Psoas muscle (tissue), 8 donors: ENCODE results near the gene DAB2IP. TPM values are rescaled to one million over a fixed set of nuclear protein-coding genes. Genes with fewer than 3 reads are reported as not detected.

Experiments used
- ATAC-seq, 4 donors: fragments of 200-7000 bp; cut with Tn5 transposase; one replicate each; pipeline ENCODE4 v1.9.1; 2020; ENCODE audit warnings: moderate library complexity in 3 of 4, mild to moderate bottlenecking in 2 of 4
- DNase-seq, 2 donors: peaks; one replicate each; pipeline ENCODE4 v3.0.0-alpha.2; 2020
- H3K27ac ChIP-seq: fragments of 200-600 bp; one replicate; pipeline ENCODE4 v1.8.0; 2022
- H3K27me3 ChIP-seq, 3 donors: fragments of 200-600 bp in 1 of 3; one replicate each; pipeline versions ENCODE4 v1.6.1 to v1.8.0; 2013 to 2022; ENCODE audit warnings: low read length in 2 of 3, mild to moderate bottlenecking in 2 of 3, moderate library complexity in 1 of 3; ENCODE audit not compliant: insufficient read depth in 3 of 3
- H3K36me3 ChIP-seq, 2 donors: fragments of 200-600 bp in 1 of 2; one replicate each; pipeline versions ENCODE4 v1.6.1 to v1.8.0; 2013 to 2022; ENCODE audit warnings: low read depth in 1 of 2, mild to moderate bottlenecking in 1 of 2, moderate library complexity in 1 of 2; ENCODE audit not compliant: insufficient read depth in 1 of 2
- H3K4me1 ChIP-seq: fragments of 200-600 bp; one replicate; pipeline ENCODE4 v1.8.0; 2022
- H3K4me3 ChIP-seq: fragments of 200-600 bp; one replicate; pipeline ENCODE4 v1.8.0; 2022; ENCODE audit warnings: mild to moderate bottlenecking
- H3K9me3 ChIP-seq: fragments of 200-600 bp; one replicate; pipeline ENCODE4 v1.8.0; 2022
- CTCF ChIP-seq: fragments of 200-600 bp; IDR thresholded peaks from one replicate; pipeline ENCODE4 v1.8.0; 2022; ENCODE audit warnings: antibody characterized with exemption
- WGBS, 3 donors: extraction: QIAGEN DNeasy Blood & Tissue Kit; methylation state at CpG; one replicate each; pipeline versions ENCODE4 v1.1.6 to v1.1.7; 2013; 5-methylcytosine and 5-hydroxymethylcytosine counted together
- intact Hi-C, 2 donors: fragments of 100-400 bp; cut with DNase I; formaldehyde crosslinking; loops; one replicate each; pipeline versions ENCODE4 v1.11.0 to v1.14.2; 2022
- polyA plus RNA-seq, 3 donors: library from polyadenylated mRNA; stranded (reverse); fragments of 200-250 nt; gene quantifications; one replicate each; pipeline ENCODE4 v1.2.3, GENCODE V29; 2013
- total RNA-seq, 4 donors: library from RNA; stranded (reverse); fragmentation: NEBNext Ultra II Directional in 2 of 4; extraction: Animal tissue kit (Norgen Biotek cat#: 25700) in 2 of 4; gene quantifications; one replicate each; pipeline versions ENCODE4 v1.2.1 to v1.2.4, GENCODE V29; 2021 to 2023
- donor health status: healthy with polysubstance abuse.
- donor health status: DM: no; HTN: no; CAD: no; lungs with moderate emphysema.
- donor health status: Bipolar disorder and iron deficiency.
- donor health status: healthy.
- donor health status: DM: yes; HTN: yes; CAD: no.
- donor health status: DM: no; HTN: no; CAD: no.
- donor health status: DM: no; HTN: no; CAD: no.
- donor health status: DM: yes; HTN: yes; CAD: no.

The DAB2IP gene
- total and polyA plus RNA-seq, 7 donors: 14.1 to 66.2 (median 33.4) TPM

GRCh38 chr9:121686930-121687541, 35.6 kb downstream of the DAB2IP start:
- peak; percentile 76 to 89 (median 80) for ATAC-seq
- intact Hi-C loops: loop anchor here in 1 of 2 donors (5.0 kb wide), 1 partner anchor 305 kb away; no protein-coding TSS in a partner anchor
- 58 to 73% (median 66%) methylated on average over 3 of the region's 3 CpGs for WGBS, 3 donors
- peaks cover 0 to 3% of the 10 kb centered on the region in 2 donors for H3K36me3 ChIP-seq
- no peak overlapping the region for H3K4me3 ChIP-seq
- peaks cover 16% of the 10 kb centered on the region for H3K4me1 ChIP-seq
- DNase-seq: peak; percentile 81 to 88
- H3K27ac ChIP-seq: peak overlapping the region; percentile 47
- H3K9me3 ChIP-seq: no peaks in the 10 kb centered on the region
- peak; percentile 79 for TF ChIP-seq CTCF
- no peaks in the 10 kb centered on the region for H3K27me3 ChIP-seq

DNA sequence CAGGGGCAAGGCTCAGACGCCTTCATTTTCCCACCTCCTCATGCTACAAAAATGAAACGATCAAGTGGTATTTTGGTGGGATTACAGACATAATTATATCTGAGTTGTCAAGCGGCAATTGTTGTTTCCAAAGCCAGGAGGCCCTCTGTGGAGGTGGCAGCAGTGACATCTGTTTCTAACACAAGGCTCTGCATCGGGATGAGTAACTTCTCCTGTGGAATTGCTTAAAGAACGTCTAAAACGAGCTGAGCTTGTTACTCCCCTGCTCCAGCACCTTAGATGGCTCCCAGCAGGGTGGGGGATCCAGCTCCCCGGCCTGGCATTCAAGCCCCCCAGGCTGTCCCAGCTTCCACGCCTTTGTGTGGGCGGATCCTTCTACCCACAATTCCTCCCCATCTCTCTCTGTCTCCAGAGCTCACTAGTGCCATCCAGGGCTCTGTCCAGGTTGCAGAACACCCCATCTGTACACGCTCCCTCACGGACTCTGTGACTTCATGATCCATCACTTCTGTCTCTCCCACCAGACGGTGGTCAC, 36.8 kb downstream of the DAB2IP start:
- no peak for TF ChIP-seq CTCF
- Histone ChIP-seq H3K4me1 (peaks cover 28% of the 10 kb centered on the region), H3K27ac (no peak overlapping the region), H3K9me3 (no peaks in the 10 kb centered on the region), H3K36me3 (no peaks in the 10 kb centered on the region), H3K27me3 (no peaks in the 10 kb centered on the region), H3K4me3 (no peak overlapping the region)
- intact Hi-C loops: loop anchor here in 1 of 2 donors (5.0 kb wide), 1 partner anchor 304 kb away; no protein-coding TSS in a partner anchor
- DNase-seq: peak in 1 of 2 donors; percentile 11
- WGBS, 3 donors: 82 to 83% (median 82%) methylated on average over 12 of the region's 12 CpGs
- ATAC-seq: no peak

DNA sequence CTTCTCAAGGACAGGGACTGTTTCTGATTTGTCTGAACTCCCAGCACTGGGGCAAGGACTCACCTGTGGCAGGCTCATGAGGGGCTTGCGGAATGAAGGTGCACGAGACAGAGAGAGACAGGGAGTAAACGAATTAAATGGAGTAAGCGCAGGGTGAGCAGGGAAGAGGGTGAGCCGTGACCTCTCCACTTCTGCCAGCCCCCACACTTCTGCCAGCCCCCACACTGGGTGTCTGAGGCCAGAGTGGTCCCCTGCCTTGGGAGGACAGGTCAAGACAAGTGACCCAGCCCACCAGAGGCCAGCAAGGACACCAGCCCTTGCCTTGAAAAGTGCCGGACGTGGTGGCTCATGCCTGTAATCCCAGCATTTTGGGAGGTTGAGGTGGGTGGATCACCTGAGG, 37.2 kb downstream of the DAB2IP start:
- no peak overlapping the region for H3K27ac ChIP-seq
- peaks cover 28% of the 10 kb centered on the region for H3K4me1 ChIP-seq
- no peak for TF ChIP-seq CTCF
- intact Hi-C loops: loop anchor here in 1 of 2 donors (5.0 kb wide), 1 partner anchor 304 kb away; no protein-coding TSS in a partner anchor
- no peaks in the 10 kb centered on the region for H3K36me3 ChIP-seq
- DNase-seq: peak in 1 of 2 donors; percentile 41
- H3K27me3 ChIP-seq: no peaks in the 10 kb centered on the region
- no peaks in the 10 kb centered on the region for H3K9me3 ChIP-seq
- 95 to 98% (median 97%) methylated on average over 7 of the region's 7 CpGs for WGBS, 3 donors
- H3K4me3 ChIP-seq: no peak overlapping the region
- no peak for ATAC-seq

DNA sequence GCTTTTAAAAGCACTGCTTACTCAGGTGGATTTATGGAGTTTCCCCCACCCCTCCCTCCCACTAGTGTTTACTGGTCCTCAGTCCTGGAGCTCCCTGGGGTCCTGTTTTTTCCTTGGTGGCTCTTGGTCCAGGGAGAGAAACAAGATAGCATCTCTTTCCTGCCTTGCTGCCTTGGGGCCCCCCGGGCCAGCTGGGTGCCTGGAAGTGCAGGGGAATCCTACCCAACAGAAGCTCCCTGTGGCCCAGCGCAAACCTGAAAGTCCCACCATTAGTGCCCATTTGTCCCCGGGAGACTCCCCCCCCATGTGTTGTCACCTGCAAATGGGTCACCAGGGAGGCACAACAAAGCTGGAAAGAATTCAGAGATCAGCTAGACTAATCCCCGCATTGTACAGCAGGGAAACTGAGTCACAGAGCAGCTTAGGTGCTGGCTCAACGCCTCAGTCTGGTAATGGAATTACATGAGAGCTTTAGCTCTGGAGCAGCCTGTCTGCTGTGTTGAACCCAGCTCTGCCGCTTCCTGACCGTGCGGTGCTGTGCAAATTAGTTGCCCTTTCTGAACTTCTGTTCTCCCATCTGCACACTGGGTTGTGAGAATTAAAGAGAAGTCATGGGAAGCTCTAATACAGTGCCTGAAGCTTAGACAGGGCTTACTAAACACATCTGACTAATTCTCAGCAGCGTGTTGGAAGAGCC, 38.2 kb downstream of the DAB2IP start:
- H3K27ac ChIP-seq: peak overlapping the region; percentile 64
- DNase-seq: peak in 1 of 2 donors; percentile 35
- TF ChIP-seq CTCF: no peak
- intact Hi-C loops: loop anchor here in 1 of 2 donors (5.0 kb wide), 1 partner anchor 303 kb away; no protein-coding TSS in a partner anchor
- WGBS, 3 donors: 88 to 92% (median 92%) methylated on average over 9 of the region's 9 CpGs
- H3K4me3 ChIP-seq: no peak overlapping the region
- no peaks in the 10 kb centered on the region for H3K9me3 ChIP-seq
- peaks cover 28% of the 10 kb centered on the region for H3K4me1 ChIP-seq
- no peaks in the 10 kb centered on the region for H3K36me3 ChIP-seq
- ATAC-seq: no peak
- no peaks in the 10 kb centered on the region for H3K27me3 ChIP-seq
